B cell (primary cell): ENCODE data around the gene PTPRN2. TPM values are rescaled to one million over a fixed set of nuclear protein-coding genes. Genes with fewer than 3 reads are reported as not detected.

Source experiments
- ATAC-seq: fragments of 200-7000 bp; cut with Tn5 transposase; one replicate; pipeline ENCODE4 v1.10.0; 2021; ENCODE audit warnings: low read depth, mild to moderate bottlenecking, moderate number of reproducible peaks, moderate library complexity
- CTCF ChIA-PET: fragments of 350-600 bp; sonication (Branson Sonifier 250); formaldehyde crosslinking; loops from one replicate; lab custom pipeline; 2021; ENCODE audit warnings: antibody characterized with exemption, inconsistent platforms; lab: Charles Lee
- POLR2A ChIA-PET: fragments of 350-600 bp; sonication (Branson Sonifier 250); formaldehyde crosslinking; loops from one replicate; lab custom pipeline; 2021; ENCODE audit warnings: antibody characterized with exemption; lab: Charles Lee
- DNase-seq: peaks from one replicate; pipeline ENCODE4 v3.0.0; 2013
- H2AFZ ChIP-seq: 2 replicates; pipeline ENCODE4 v1.6.1; 2012; ENCODE audit warnings: mild to moderate bottlenecking, low read depth, low read length; ENCODE audit not compliant: insufficient read depth, poor library complexity, severe bottlenecking
- H3K27ac ChIP-seq, 2 donors: 1 replicate in 1 of 2; 2 replicates in 1 of 2; pipeline ENCODE4 v1.5.1; 2012 to 2013; ENCODE audit warnings: low read length in 2 of 2, mild to moderate bottlenecking in 2 of 2, moderate library complexity in 1 of 2
- H3K27me3 ChIP-seq, 4 experiments: fragments of 200-600 bp in 1 of 4; sonication (generic) in 1 of 4; replicated peaks in 1 of 4; 1 replicate in 2 of 4; 2 replicates in 2 of 4; pipeline versions ENCODE4 v1.6.1 to v1.7.0; 2013 to 2016; ENCODE audit warnings: low read length in 3 of 4, mild to moderate bottlenecking in 2 of 4, mixed read lengths in 1 of 4, moderate library complexity in 1 of 4; ENCODE audit not compliant: insufficient read depth in 4 of 4, control insufficient read depth in 3 of 4; ENCODE audit errors: control extremely low read depth in 1 of 4
- H3K36me3 ChIP-seq, 2 experiments: replicated peaks in 1 of 2; 1 replicate in 1 of 2; 2 replicates in 1 of 2; pipeline versions ENCODE4 v1.6.1 to v1.7.1; 2013; ENCODE audit warnings: low read length in 1 of 2; ENCODE audit not compliant: insufficient read depth in 2 of 2, control insufficient read depth in 1 of 2; ENCODE audit errors: control extremely low read depth in 1 of 2, extremely low read depth in 1 of 2
- H3K4me1 ChIP-seq, 2 donors: fragments of 200-600 bp in 1 of 2; sonication (generic) in 1 of 2; 1 replicate in 1 of 2; 2 replicates in 1 of 2; pipeline versions ENCODE4 v1.5.1 to v1.6.1; 2013 to 2017; ENCODE audit warnings: low read length in 2 of 2; ENCODE audit not compliant: control insufficient read depth in 2 of 2, insufficient read depth in 2 of 2
- H3K4me2 ChIP-seq: replicated peaks from 2 replicates; pipeline ENCODE3; 2012; ENCODE audit warnings: mild to moderate bottlenecking, low read depth, low read length; ENCODE audit not compliant: poor library complexity, severe bottlenecking
- H3K4me3 ChIP-seq, 5 experiments: fragments of 200-600 bp in 1 of 5; sonication (generic) in 1 of 5; 1 replicate in 3 of 5; 2 replicates in 2 of 5; pipeline versions ENCODE4 v1.5.1 to v1.7.0; 2011 to 2016; ENCODE audit warnings: low read length in 4 of 5, mild to moderate bottlenecking in 4 of 5, low read depth in 2 of 5, control low read depth in 1 of 5, moderate library complexity in 1 of 5; ENCODE audit not compliant: insufficient read depth in 1 of 5; ENCODE audit errors: control extremely low read depth in 1 of 5, extremely low read depth in 1 of 5
- H3K79me2 ChIP-seq: fragments of 200-600 bp; sonication (generic); one replicate; pipeline ENCODE4 v1.6.0; 2016; ENCODE audit warnings: low read length; ENCODE audit not compliant: control insufficient read depth, insufficient read depth
- H3K9ac ChIP-seq: fragments of 200-600 bp; sonication (generic); 2 replicates; pipeline ENCODE4 v1.6.1; 2017; ENCODE audit warnings: mild to moderate bottlenecking, low read length, moderate library complexity
- H3K9me3 ChIP-seq, 3 donors: one replicate each; pipeline versions ENCODE4 v1.6.1 to v1.7.1; 2013; ENCODE audit warnings: low read length in 2 of 3; ENCODE audit not compliant: control insufficient read depth in 2 of 3, insufficient read depth in 1 of 3; ENCODE audit errors: control extremely low read depth in 1 of 3
- H4K20me1 ChIP-seq: 2 replicates; pipeline ENCODE4 v1.6.0; 2012; ENCODE audit warnings: mild to moderate bottlenecking, low read length; ENCODE audit not compliant: insufficient read depth, control insufficient read depth, poor library complexity, severe bottlenecking
- H3K27ac Mint-ChIP-seq: one replicate; pipeline ENCODE4 v1.8.0; 2021; ENCODE audit warnings: mixed read lengths
- H3K27me3 Mint-ChIP-seq: one replicate; pipeline ENCODE4 v1.8.0; 2021; ENCODE audit warnings: mixed read lengths
- H3K4me1 Mint-ChIP-seq: one replicate; pipeline ENCODE4 v1.8.0; 2021; ENCODE audit warnings: mixed read lengths
- H3K4me3 Mint-ChIP-seq: one replicate; pipeline ENCODE4 v1.8.0; 2021; ENCODE audit warnings: mixed read lengths
- H3K9me3 Mint-ChIP-seq: one replicate; pipeline ENCODE4 v1.8.0; 2022; ENCODE audit warnings: mixed read lengths; ENCODE audit not compliant: insufficient read depth
- EZH2 ChIP-seq: IDR thresholded peaks from 2 replicates; pipeline ENCODE4 v1.6.1; 2012; ENCODE audit warnings: borderline replicate concordance, low read depth, mild to moderate bottlenecking, moderate library complexity, low read length; ENCODE audit not compliant: insufficient read depth, poor library complexity, severe bottlenecking
- WGBS: methylation state at CpG from one replicate; pipeline ENCODE4 v1.1.5; 2013; ENCODE audit warnings: missing lambda C conversion rate; ENCODE audit not compliant: insufficient coverage; 5-methylcytosine and 5-hydroxymethylcytosine counted together
- intact Hi-C: fragments of 100-400 bp; cut with micrococcal nuclease; formaldehyde crosslinking; loops from one replicate; pipeline ENCODE4 v1.10.0; 2022
- polyA plus RNA-seq: library from polyadenylated mRNA; depleted of rRNA; stranded (reverse); fragments of >200 nt; gene quantifications from 2 replicates; pipeline ENCODE4 v1.2.3, GENCODE V29; 2012
- total RNA-seq, 2 donors: library from RNA; stranded (reverse); fragments of 120-200 nt in 1 of 2; gene quantifications; 1 replicate in 1 of 2; 2 replicates in 1 of 2; pipeline versions ENCODE4 v1.2.3 to v1.2.4, GENCODE V29; 2013 to 2022
- TF ChIP-seq, protein P1 (sequence below): fragments of 200-600 bp; IDR thresholded peaks from one replicate; pipeline ENCODE4 v1.8.0; 2022; ENCODE audit warnings: antibody characterized with exemption, mild to moderate bottlenecking

The PTPRN2 gene
- total and polyA plus RNA-seq, 2 donors (not counting 1 experiment from before 2014, with no cell fraction given): 2.0 to 5.0 TPM

DNA sequence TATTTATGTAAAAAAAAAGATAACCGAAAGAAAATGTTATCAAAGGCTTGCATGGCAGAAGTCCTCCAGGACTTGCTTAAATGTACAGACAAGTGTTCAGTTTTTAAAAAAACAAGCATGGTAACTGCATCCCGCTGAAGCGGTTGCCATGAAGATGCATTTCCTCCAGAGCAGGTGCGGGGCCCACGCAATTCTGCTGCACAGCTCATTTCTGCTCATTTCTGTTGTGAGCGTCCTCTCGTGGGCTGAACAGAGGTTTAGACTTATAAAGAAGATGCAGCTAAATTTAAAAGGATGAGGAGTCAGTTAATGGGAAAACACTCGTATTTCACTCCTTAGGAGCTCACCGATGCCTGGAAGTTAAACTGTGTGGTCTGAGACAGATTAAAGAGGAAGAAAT is 1003.2 kb downstream of the PTPRN2 start:
- ATAC-seq: no peak
- Mint-ChIP-seq H3K4me3 (no peak overlapping the region), H3K27ac (no peak overlapping the region), H3K9me3 (no peaks in the 10 kb centered on the region), H3K27me3 (peaks cover 44% of the 10 kb centered on the region), H3K4me1 (peaks cover 4% of the 10 kb centered on the region)
- Histone ChIP-seq H2AFZ (no peak overlapping the region), H3K27me3 (peaks cover 0 to 9% (median 3%) of the 10 kb centered on the region in 4 experiments), H3K79me2 (no peaks in the 10 kb centered on the region), H3K9me3 (peaks cover 0 to 14% (median 0%) of the 10 kb centered on the region in 3 donors), H3K36me3 (no peaks in the 10 kb centered on the region), H4K20me1 (no peaks in the 10 kb centered on the region), H3K9ac (no peak overlapping the region), H3K4me1 (no peaks in the 10 kb centered on the region), H3K4me2 (no peak overlapping the region), H3K27ac (no peak overlapping the region), H3K4me3 (no peak overlapping the region)
- ChIA-PET POLR2A (no interaction called here), CTCF (no interaction called here)
- intact Hi-C loops: no loop called here
- TF ChIP-seq, protein P1, sequence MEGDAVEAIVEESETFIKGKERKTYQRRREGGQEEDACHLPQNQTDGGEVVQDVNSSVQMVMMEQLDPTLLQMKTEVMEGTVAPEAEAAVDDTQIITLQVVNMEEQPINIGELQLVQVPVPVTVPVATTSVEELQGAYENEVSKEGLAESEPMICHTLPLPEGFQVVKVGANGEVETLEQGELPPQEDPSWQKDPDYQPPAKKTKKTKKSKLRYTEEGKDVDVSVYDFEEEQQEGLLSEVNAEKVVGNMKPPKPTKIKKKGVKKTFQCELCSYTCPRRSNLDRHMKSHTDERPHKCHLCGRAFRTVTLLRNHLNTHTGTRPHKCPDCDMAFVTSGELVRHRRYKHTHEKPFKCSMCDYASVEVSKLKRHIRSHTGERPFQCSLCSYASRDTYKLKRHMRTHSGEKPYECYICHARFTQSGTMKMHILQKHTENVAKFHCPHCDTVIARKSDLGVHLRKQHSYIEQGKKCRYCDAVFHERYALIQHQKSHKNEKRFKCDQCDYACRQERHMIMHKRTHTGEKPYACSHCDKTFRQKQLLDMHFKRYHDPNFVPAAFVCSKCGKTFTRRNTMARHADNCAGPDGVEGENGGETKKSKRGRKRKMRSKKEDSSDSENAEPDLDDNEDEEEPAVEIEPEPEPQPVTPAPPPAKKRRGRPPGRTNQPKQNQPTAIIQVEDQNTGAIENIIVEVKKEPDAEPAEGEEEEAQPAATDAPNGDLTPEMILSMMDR: no peak
- TF ChIP-seq EZH2: no peak
- WGBS: 89% methylated on average over 9 of the region's 9 CpGs
- no peak for DNase-seq

DNA sequence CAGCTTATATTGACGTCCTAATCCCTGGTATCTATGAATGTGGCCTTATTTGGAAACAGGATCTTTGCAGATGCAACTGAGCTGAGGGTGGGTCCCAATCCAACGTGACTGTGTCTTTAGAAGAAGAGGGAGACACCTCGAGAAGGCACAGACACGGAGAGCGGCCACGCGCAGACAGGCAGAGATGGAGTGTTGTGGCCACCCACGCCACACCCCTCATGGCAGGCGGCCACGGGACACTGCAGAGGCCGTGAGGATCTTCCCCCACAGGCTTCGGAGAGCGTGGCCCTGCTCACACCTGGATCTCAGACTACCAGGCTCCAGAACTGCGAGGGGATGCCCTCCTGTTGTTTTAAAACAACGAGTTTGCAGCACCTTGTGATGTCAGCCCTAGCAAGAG is 1005.9 kb downstream of the PTPRN2 start:
- peaks cover 32% of the 10 kb centered on the region for H3K27me3 Mint-ChIP-seq
- no peak overlapping the region for H3K4me2 ChIP-seq
- ATAC-seq: no peak

More for the DNA sequence above, 1005.9 kb downstream of the PTPRN2 start:
- no peak overlapping the region for H3K4me3 Mint-ChIP-seq
- no peaks in the 10 kb centered on the region for H4K20me1 ChIP-seq
- no peak for DNase-seq
- H3K4me1 Mint-ChIP-seq: peaks cover 5% of the 10 kb centered on the region
- TF ChIP-seq, protein P1: no peak
- TF ChIP-seq EZH2: no peak
- H3K9me3 Mint-ChIP-seq: no peaks in the 10 kb centered on the region
- H2AFZ ChIP-seq: no peak overlapping the region
- no peaks in the 10 kb centered on the region for H3K4me1 ChIP-seq
- no peaks in the 10 kb centered on the region for H3K79me2 ChIP-seq
- CTCF ChIA-PET: no interaction called here
- WGBS: 90% methylated on average over 15 of the region's 15 CpGs
- H3K27ac Mint-ChIP-seq: no peak overlapping the region
- peaks cover 0 to 19% (median 0%) of the 10 kb centered on the region in 3 donors for H3K9me3 ChIP-seq
- no peaks in the 10 kb centered on the region for H3K36me3 ChIP-seq
- H3K4me3 ChIP-seq: no peak overlapping the region
- POLR2A ChIA-PET: no interaction called here
- intact Hi-C loops: no loop called here
- peaks cover 0 to 9% (median 3%) of the 10 kb centered on the region in 4 experiments for H3K27me3 ChIP-seq
- no peak overlapping the region for H3K27ac ChIP-seq
- H3K9ac ChIP-seq: no peak overlapping the region
